Transverse colon (tissue), 4 donors: ENCODE measurements around the gene STAT5B.

Source experiments
- CTCF ChIP-seq, 5 experiments: fragments of 200-600 bp in 3 of 5; fragments of 450-650 bp in 2 of 5; sonication (generic) in 3 of 5; IDR thresholded peaks; 1 replicate in 2 of 5; 2 replicates in 3 of 5; pipeline ENCODE4 v1.5.1; 2016 to 2017; ENCODE audit warnings: antibody characterized with exemption in 5 of 5, inconsistent platforms in 3 of 5, mild to moderate bottlenecking in 2 of 5, moderate library complexity in 1 of 5
- POLR2A ChIP-seq: fragments of 450-650 bp; IDR thresholded peaks from one replicate; pipeline ENCODE4 v1.6.1; 2016; ENCODE audit warnings: antibody characterized with exemption, mild to moderate bottlenecking, moderate library complexity
- POLR2AphosphoS5 ChIP-seq, 3 donors: sonication (generic); formaldehyde crosslinking; IDR thresholded peaks; one replicate each; pipeline ENCODE4 v1.6.1; 2016; ENCODE audit warnings: antibody characterized with exemption in 3 of 3

GRCh38 chr17:42291129-42291528, 14.9 kb upstream of the STAT5B start:
- no peak for TF ChIP-seq CTCF (IDR thresholded peaks at IDR 0.05)
- no peak for TF ChIP-seq POLR2AphosphoS5 (IDR thresholded peaks at IDR 0.05)
- no peak for TF ChIP-seq POLR2A
